ENCODE measurements around the gene DNAJB7. TPM values are rescaled to one million over a fixed set of nuclear protein-coding genes. Genes with fewer than 3 reads are reported as not detected.
A peak's percentile ranks its signal among the peaks of the same experiment; 100 is the strongest.

The DNAJB7 gene
- total and polyA plus RNA-seq, 2 of the 13 experiments (the other 11 are each of a cell fraction or from before 2014, with no cell fraction given), result not detected

DNA sequence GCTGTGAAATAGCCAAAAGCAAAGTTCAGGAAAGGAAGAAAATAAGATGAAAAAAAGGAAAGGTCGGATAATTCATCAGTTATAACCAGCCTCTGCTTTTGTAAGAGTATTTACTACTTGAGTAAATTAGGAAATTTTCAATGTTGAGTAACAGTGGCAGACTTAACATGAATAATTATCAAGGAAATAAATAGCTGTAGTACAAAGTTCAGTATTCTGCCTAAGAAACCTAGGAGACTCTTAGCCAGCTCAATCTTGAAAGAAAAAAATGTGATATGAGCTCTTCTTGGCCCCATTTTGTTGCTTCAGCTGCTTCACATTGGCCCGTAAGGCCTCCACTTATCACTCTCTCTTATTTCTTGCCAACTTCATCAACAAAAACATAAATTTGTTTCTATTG lies 17.0 kb upstream of the DNAJB7 start (continued):
- TF ChIP-seq NR2F1 (CRISPR knock-in tag; IDR thresholded peaks at IDR 0.05), result no peak
- TF ChIP-seq ZNF34 (CRISPR knock-in tag; IDR thresholded peaks at IDR 0.05; ENCODE audit: borderline replicate concordance), result no peak
- TF ChIP-seq CREB1 (IDR thresholded peaks at IDR 0.05), result no peak
- TF ChIP-seq CREB1 (CRISPR knock-in tag; IDR thresholded peaks at IDR 0.05), result no peak
- TF ChIP-seq, protein P1, sequence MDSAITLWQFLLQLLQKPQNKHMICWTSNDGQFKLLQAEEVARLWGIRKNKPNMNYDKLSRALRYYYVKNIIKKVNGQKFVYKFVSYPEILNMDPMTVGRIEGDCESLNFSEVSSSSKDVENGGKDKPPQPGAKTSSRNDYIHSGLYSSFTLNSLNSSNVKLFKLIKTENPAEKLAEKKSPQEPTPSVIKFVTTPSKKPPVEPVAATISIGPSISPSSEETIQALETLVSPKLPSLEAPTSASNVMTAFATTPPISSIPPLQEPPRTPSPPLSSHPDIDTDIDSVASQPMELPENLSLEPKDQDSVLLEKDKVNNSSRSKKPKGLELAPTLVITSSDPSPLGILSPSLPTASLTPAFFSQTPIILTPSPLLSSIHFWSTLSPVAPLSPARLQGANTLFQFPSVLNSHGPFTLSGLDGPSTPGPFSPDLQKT (CRISPR knock-in tag; IDR thresholded peaks at IDR 0.05; ENCODE audit: borderline replicate concordance), result no peak
- no peak for TF ChIP-seq SMAD3 (CRISPR knock-in tag; IDR thresholded peaks at IDR 0.05)
- TF ChIP-seq ZNF883 (CRISPR knock-in tag; IDR thresholded peaks at IDR 0.05; ENCODE audit: not compliant biosample characterization), result no peak
- no peak for TF ChIP-seq JUNB (CRISPR knock-in tag; IDR thresholded peaks at IDR 0.05; ENCODE audit: borderline replicate concordance)

DNA sequence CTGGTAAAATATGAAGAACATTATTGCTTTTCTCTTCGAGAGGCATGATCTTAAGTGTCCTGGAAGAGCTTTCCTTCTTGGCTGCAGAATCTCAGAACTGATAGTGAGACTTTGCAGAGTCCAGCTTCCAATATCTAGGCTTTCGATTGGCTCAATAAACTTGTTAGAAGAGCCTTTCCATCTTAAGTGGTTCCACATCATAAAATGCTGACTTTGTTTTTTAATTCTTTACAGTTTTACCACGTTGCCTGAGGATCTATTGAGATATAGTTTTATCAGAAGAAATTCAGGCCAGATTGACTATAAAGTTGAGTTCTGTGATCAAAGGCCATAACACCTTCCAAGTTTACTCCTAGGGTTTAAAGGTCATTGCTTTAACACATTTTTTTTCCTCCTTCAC lies 15.6 kb upstream of the DNAJB7 start:
- Histone ChIP-seq H3K79me2 (ENCODE audit: insufficient read depth, low read length) (no peaks in the 10 kb centered on the region), H3K9ac (ENCODE audit: insufficient read depth, low read depth, low read length) (no peak overlapping the region), H3K4me3 (replicated peaks in 1 of 3; ENCODE audit: insufficient read depth in 1 of 3, low read depth in 2 of 3, low read length in 3 of 3) (no peak overlapping the region), H3K36me3 (replicated peaks in 1 of 2; ENCODE audit: control insufficient read depth in 1 of 2, insufficient read depth in 2 of 2, low read length in 2 of 2) (peaks cover 6 to 10% of the 10 kb centered on the region in 2 experiments), H4K20me1 (ENCODE audit: insufficient read depth, low read length) (0 out of 2 replicates have a peak, but pooled peaks cover 2% of the 10 kb centered on the region), H2AFZ (ENCODE audit: low read length) (no peak overlapping the region), H3K4me1 (ENCODE audit: insufficient read depth, low read length) (0 out of 2 replicates have a peak, but pooled peaks cover 8% of the 10 kb centered on the region), H3K27me3 (ENCODE audit: control insufficient read depth in 1 of 2, insufficient read depth in 2 of 2, low read length in 2 of 2) (no peaks in the 10 kb centered on the region), H3K9me3 (ENCODE audit: low read length) (no peaks in the 10 kb centered on the region), H3K4me2 (ENCODE audit: low read depth, low read length) (no peak overlapping the region), H3K27ac (ENCODE audit: extremely low read length, insufficient read depth, low read length) (no peak overlapping the region)
- in situ Hi-C loops (cut with HindIII; ENCODE audit: extremely low pct_ligation_motif_present, low pct_unique_long_range_greater_than_20kb), result no loop called here
- POLR2A ChIA-PET, result no interaction called here
- CTCF ChIA-PET (ENCODE audit: low intra/inter-chr PET ratio, low total read pairs), result no interaction called here
- DNase-seq (ENCODE audit: low spot score) (no peak), ATAC-seq (no peak), FAIRE-seq (no peak)
- intact Hi-C loops (cut with micrococcal nuclease; ENCODE audit: unreplicated experiment), result no loop called here
- 91% methylated on average over 3 of the region's 3 CpGs for WGBS (ENCODE audit: low lambda C conversion rate)
- BruUV-seq (replicated peaks), result no TSS peak
- no peak for TF ChIP-seq ATF7-NPFF (CRISPR knock-in tag; IDR thresholded peaks at IDR 0.05; ENCODE audit: low read depth)
- no peak for TF ChIP-seq ZIK1 (CRISPR knock-in tag; IDR thresholded peaks at IDR 0.05; ENCODE audit: borderline replicate concordance, low read depth)
- peak; percentile 86 to 87 for TF ChIP-seq MAFK (conservative IDR thresholded peaks at IDR 0.05 in 1 of 2, IDR thresholded peaks at IDR 0.05 in 1 of 2; ENCODE audit: low read length in 2 of 2)
- TF ChIP-seq NR1H2 (CRISPR knock-in tag; IDR thresholded peaks at IDR 0.05; ENCODE audit: borderline replicate concordance, low read depth), result no peak
- no peak for TF ChIP-seq ZNF564 (CRISPR knock-in tag; IDR thresholded peaks at IDR 0.05)
- no peak for TF ChIP-seq GLI4 (CRISPR knock-in tag; IDR thresholded peaks at IDR 0.05; ENCODE audit: borderline replicate concordance)
- TF ChIP-seq, protein P2, sequence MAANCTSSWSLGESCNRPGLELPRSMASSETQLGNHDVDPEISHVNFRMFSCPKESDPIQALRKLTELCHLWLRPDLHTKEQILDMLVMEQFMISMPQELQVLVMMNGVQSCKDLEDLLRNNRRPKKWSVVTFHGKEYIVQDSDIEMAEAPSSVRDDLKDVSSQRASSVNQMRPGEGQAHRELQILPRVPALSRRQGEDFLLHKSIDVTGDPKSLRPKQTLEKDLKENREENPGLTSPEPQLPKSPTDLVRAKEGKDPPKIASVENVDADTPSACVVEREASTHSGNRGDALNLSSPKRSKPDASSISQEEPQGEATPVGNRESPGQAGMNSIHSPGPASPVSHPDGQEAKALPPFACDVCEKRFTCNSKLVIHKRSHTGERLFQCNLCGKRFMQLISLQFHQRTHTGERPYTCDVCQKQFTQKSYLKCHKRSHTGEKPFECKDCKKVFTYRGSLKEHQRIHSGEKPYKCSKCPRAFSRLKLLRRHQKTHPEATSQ (CRISPR knock-in tag; IDR thresholded peaks at IDR 0.05; ENCODE audit: borderline replicate concordance), result no peak
- TF ChIP-seq NFYB (CRISPR knock-in tag; IDR thresholded peaks at IDR 0.05), result no peak
- TF ChIP-seq MAFF (IDR thresholded peaks at IDR 0.05; ENCODE audit: low read depth, low read length), result peak; percentile 83
- no peak for TF ChIP-seq ZFAT (CRISPR knock-in tag; conservative IDR thresholded peaks at IDR 0.05)
- TF ChIP-seq, protein P3, sequence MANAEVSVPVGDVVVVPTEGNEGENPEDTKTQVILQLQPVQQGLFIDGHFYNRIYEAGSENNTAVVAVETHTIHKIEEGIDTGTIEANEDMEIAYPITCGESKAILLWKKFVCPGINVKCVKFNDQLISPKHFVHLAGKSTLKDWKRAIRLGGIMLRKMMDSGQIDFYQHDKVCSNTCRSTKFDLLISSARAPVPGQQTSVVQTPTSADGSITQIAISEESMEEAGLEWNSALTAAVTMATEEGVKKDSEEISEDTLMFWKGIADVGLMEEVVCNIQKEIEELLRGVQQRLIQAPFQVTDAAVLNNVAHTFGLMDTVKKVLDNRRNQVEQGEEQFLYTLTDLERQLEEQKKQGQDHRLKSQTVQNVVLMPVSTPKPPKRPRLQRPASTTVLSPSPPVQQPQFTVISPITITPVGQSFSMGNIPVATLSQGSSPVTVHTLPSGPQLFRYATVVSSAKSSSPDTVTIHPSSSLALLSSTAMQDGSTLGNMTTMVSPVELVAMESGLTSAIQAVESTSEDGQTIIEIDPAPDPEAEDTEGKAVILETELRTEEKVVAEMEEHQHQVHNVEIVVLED (CRISPR knock-in tag; IDR thresholded peaks at IDR 0.05; ENCODE audit: borderline replicate concordance), result no peak
- TF ChIP-seq, protein P4, sequence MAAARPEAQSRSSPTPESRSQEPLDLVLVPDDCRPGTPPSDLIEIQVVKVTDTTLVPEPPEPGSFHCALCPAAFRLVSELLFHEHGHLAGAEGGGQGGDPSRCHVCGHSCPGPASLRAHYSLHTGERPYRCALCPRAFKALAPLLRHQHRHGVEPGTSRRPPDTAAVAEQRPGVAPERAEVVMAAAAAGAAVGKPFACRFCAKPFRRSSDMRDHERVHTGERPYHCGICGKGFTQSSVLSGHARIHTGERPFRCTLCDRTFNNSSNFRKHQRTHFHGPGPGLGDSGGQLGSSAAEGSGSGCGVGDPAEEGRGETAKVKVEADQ (CRISPR knock-in tag; IDR thresholded peaks at IDR 0.05; ENCODE audit: borderline replicate concordance), result no peak

Data from HepG2 (cell line).